H9 (cell line): ENCODE data around the gene TMEM123. TPM values are rescaled to one million over a fixed set of nuclear protein-coding genes. Genes with fewer than 3 reads are reported as not detected.

Experiments
- DNase-seq: peaks from one replicate; pipeline ENCODE4 v3.0.0-alpha.2; 2017
- H2AFZ ChIP-seq: one replicate; pipeline ENCODE4 v1.6.1; 2013; ENCODE audit warnings: mild to moderate bottlenecking, low read length, control low read depth, moderate library complexity
- H2AK5ac ChIP-seq: 2 replicates; pipeline ENCODE4 v1.6.1; 2013; ENCODE audit warnings: low read length, control low read depth, mixed read lengths; ENCODE audit not compliant: insufficient read length
- H2BK120ac ChIP-seq: one replicate; pipeline ENCODE4 v1.6.1; 2013; ENCODE audit warnings: low read depth, mild to moderate bottlenecking, low read length, control low read depth, inconsistent platforms; ENCODE audit not compliant: poor library complexity, severe bottlenecking
- H2BK12ac ChIP-seq: 2 replicates; pipeline ENCODE4 v1.6.1; 2013; ENCODE audit warnings: low read length, control low read depth, mixed read lengths, low read depth; ENCODE audit not compliant: insufficient read length
- H2BK15ac ChIP-seq: 2 replicates; pipeline ENCODE4 v1.6.1; 2013; ENCODE audit warnings: low read depth, low read length, control low read depth
- H2BK20ac ChIP-seq: one replicate; pipeline ENCODE4 v1.6.1; 2013; ENCODE audit warnings: low read depth, mild to moderate bottlenecking, low read length, control low read depth, inconsistent platforms; ENCODE audit not compliant: poor library complexity, severe bottlenecking
- H2BK5ac ChIP-seq: 2 replicates; pipeline ENCODE4 v1.6.1; 2013; ENCODE audit warnings: low read length, control low read depth, mixed read lengths; ENCODE audit not compliant: insufficient read length
- H3K14ac ChIP-seq: 2 replicates; pipeline ENCODE4 v1.6.1; 2013; ENCODE audit warnings: low read length, control low read depth; ENCODE audit not compliant: insufficient read depth
- H3K18ac ChIP-seq: 2 replicates; pipeline ENCODE4 v1.6.1; 2013; ENCODE audit warnings: low read depth, mild to moderate bottlenecking, mixed read lengths, low read length, control low read depth; ENCODE audit not compliant: insufficient read length
- H3K23ac ChIP-seq: 2 replicates; pipeline ENCODE4 v1.6.1; 2013; ENCODE audit warnings: low read length, control low read depth, mixed read lengths, low read depth; ENCODE audit not compliant: insufficient read length
- H3K23me2 ChIP-seq: 2 replicates; pipeline ENCODE4 v1.6.1; 2013; ENCODE audit warnings: low read depth, mild to moderate bottlenecking, mixed read lengths, low read length, control low read depth; ENCODE audit not compliant: insufficient read length, poor library complexity, severe bottlenecking
- H3K27ac ChIP-seq: 2 replicates; pipeline ENCODE4 v1.5.1; 2013; ENCODE audit warnings: low read length, control low read depth, mixed read lengths, low read depth; ENCODE audit not compliant: insufficient read length
- H3K27me3 ChIP-seq: 2 replicates; pipeline ENCODE4 v1.6.1; 2013; ENCODE audit warnings: low read length, control low read depth, inconsistent platforms; ENCODE audit not compliant: insufficient read depth
- H3K4ac ChIP-seq: 2 replicates; pipeline ENCODE4 v1.6.1; 2013; ENCODE audit warnings: low read depth, mild to moderate bottlenecking, control low read depth, inconsistent platforms, low read length, moderate library complexity
- H3K4me1 ChIP-seq: 2 replicates; pipeline ENCODE4 v1.6.1; 2013; ENCODE audit warnings: low read length, control low read depth, inconsistent platforms; ENCODE audit not compliant: insufficient read depth
- H3K4me2 ChIP-seq: 2 replicates; pipeline ENCODE4 v1.6.1; 2013; ENCODE audit warnings: low read length, control low read depth, mixed read lengths; ENCODE audit not compliant: insufficient read length, insufficient read depth
- H3K56ac ChIP-seq: 2 replicates; pipeline ENCODE4 v1.6.1; 2013; ENCODE audit warnings: low read depth, mild to moderate bottlenecking, mixed read lengths, low read length, control low read depth; ENCODE audit not compliant: insufficient read length
- H3K79me1 ChIP-seq: 2 replicates; pipeline ENCODE4 v1.6.1; 2013; ENCODE audit warnings: low read depth, mild to moderate bottlenecking, moderate library complexity, low read length, control low read depth, inconsistent platforms; ENCODE audit not compliant: insufficient read depth, poor library complexity, severe bottlenecking
- H3K79me2 ChIP-seq: 2 replicates; pipeline ENCODE4 v1.6.1; 2013; ENCODE audit warnings: low read length, control low read depth, inconsistent platforms; ENCODE audit not compliant: insufficient read depth
- H3K9ac ChIP-seq: 2 replicates; pipeline ENCODE4 v1.6.1; 2013; ENCODE audit warnings: low read length, control low read depth, mixed read lengths; ENCODE audit not compliant: insufficient read length; ENCODE audit errors: extremely low read depth
- H3K9me3 ChIP-seq: one replicate; pipeline ENCODE4 v1.6.1; 2013; ENCODE audit warnings: low read depth, low read length, inconsistent platforms; ENCODE audit not compliant: control insufficient read depth
- H3T11ph ChIP-seq: one replicate; pipeline ENCODE4 v1.6.1; 2013; ENCODE audit warnings: mild to moderate bottlenecking, low read length, control low read depth, inconsistent platforms
- H4K20me1 ChIP-seq: one replicate; pipeline ENCODE4 v1.6.1; 2013; ENCODE audit not compliant: control insufficient read depth, insufficient read length, insufficient read depth
- H4K5ac ChIP-seq: 2 replicates; pipeline ENCODE4 v1.6.1; 2013; ENCODE audit warnings: low read depth, mild to moderate bottlenecking, mixed read lengths, low read length, control low read depth; ENCODE audit not compliant: insufficient read length
- H4K8ac ChIP-seq: replicated peaks from 2 replicates; pipeline ENCODE4 v1.6.1; 2013; ENCODE audit warnings: low read length, control low read depth, mixed read lengths, low read depth; ENCODE audit not compliant: insufficient read length
- H4K91ac ChIP-seq: 2 replicates; pipeline ENCODE4 v1.6.1; 2013; ENCODE audit warnings: low read depth, mild to moderate bottlenecking, moderate library complexity, mixed read lengths, low read length, control low read depth; ENCODE audit not compliant: insufficient read length
- H3K27ac Mint-ChIP-seq, 3 experiments: 2 replicates in 2 of 3; 3 replicates in 1 of 3; pipeline ENCODE4 v1.8.0; 2020 to 2021; ENCODE audit warnings: mixed read lengths in 3 of 3, mild to moderate bottlenecking in 1 of 3, moderate library complexity in 1 of 3
- H3K27me3 Mint-ChIP-seq: 2 replicates; pipeline ENCODE4 v1.8.0; 2021; ENCODE audit warnings: low read depth, mild to moderate bottlenecking, moderate library complexity, mixed read lengths
- H3K36me3 Mint-ChIP-seq, 3 experiments: 2 replicates in 2 of 3; 3 replicates in 1 of 3; pipeline ENCODE4 v1.8.0; 2020 to 2021; ENCODE audit warnings: low read depth in 3 of 3, mixed read lengths in 3 of 3; ENCODE audit not compliant: insufficient read depth in 1 of 3
- H3K4me1 Mint-ChIP-seq, 2 experiments: 2 replicates each; pipeline ENCODE4 v1.8.0; 2020; ENCODE audit warnings: mixed read lengths in 2 of 2
- H3K4me3 Mint-ChIP-seq, 2 experiments: 2 replicates in 1 of 2; 3 replicates in 1 of 2; pipeline ENCODE4 v1.8.0; 2020 to 2021; ENCODE audit warnings: mild to moderate bottlenecking in 2 of 2, mixed read lengths in 2 of 2, moderate library complexity in 1 of 2
- H3K9me3 Mint-ChIP-seq, 2 experiments: 2 replicates in 1 of 2; 3 replicates in 1 of 2; pipeline ENCODE4 v1.8.0; 2020; ENCODE audit warnings: mild to moderate bottlenecking in 2 of 2, mixed read lengths in 2 of 2, moderate library complexity in 1 of 2
- WGBS: extraction: QIAGEN DNeasy Blood & Tissue Kit; methylation state at CpG from one replicate; pipeline ENCODE4 v1.1.7; 2013; ENCODE audit warnings: missing lambda C conversion rate, low lambda C conversion rate, mixed read lengths; ENCODE audit not compliant: insufficient read length; ENCODE audit errors: extremely low coverage; 5-methylcytosine and 5-hydroxymethylcytosine counted together
- total RNA-seq: library from RNA; stranded (reverse); gene quantifications from 2 replicates; pipeline ENCODE4 v1.2.1, GENCODE V29; 2021
- TF ChIP-seq, protein P1 (sequence below): fragments of 200-600 bp; sonication (generic); conservative IDR thresholded peaks from 3 replicates; pipeline ENCODE4 v1.8.0; 2021; ENCODE audit warnings: antibody characterized with exemption, mild to moderate bottlenecking

TMEM123 gene
- total RNA-seq, 1 experiment from 2014 or later, result 76.7 TPM

- Histone ChIP-seq H3K9ac (no peak overlapping the region), H3T11ph (no peak overlapping the region), H3K79me1 (no peaks in the 10 kb centered on the region), H3K23me2 (no peaks in the 10 kb centered on the region), H3K4ac (no peak overlapping the region), H3K27me3 (no peaks in the 10 kb centered on the region), H3K14ac (no peak overlapping the region), H3K79me2 (no peaks in the 10 kb centered on the region), H3K23ac (no peak overlapping the region), H2AK5ac (no peak overlapping the region), H3K4me1 (peaks cover 5% of the 10 kb centered on the region; the same call in 1 of the 2 replicates), H3K27ac (no peak overlapping the region), H3K56ac (no peak overlapping the region), H2BK120ac (no peak overlapping the region), H4K8ac (no peak overlapping the region), H2BK5ac (no peak overlapping the region), H4K91ac (no peak overlapping the region), H3K18ac (no peak overlapping the region), H4K20me1 (no peaks in the 10 kb centered on the region), H3K9me3 (no peaks in the 10 kb centered on the region), H2BK15ac (no peak overlapping the region), H4K5ac (no peak overlapping the region), H2BK12ac (no peak overlapping the region), H3K4me2 (no peak overlapping the region), H2AFZ (no peak overlapping the region), H2BK20ac (no peak overlapping the region)
- no peaks in the 10 kb centered on the region; the same call in 1 of the 2 replicates for H3K27me3 Mint-ChIP-seq
- peaks cover 15 to 18% of the 10 kb centered on the region in 2 experiments for H3K4me1 Mint-ChIP-seq
- no peak for DNase-seq
- no peak overlapping the region for H3K4me3 Mint-ChIP-seq
- no peaks in the 10 kb centered on the region for H3K36me3 Mint-ChIP-seq
- TF ChIP-seq, protein P1, sequence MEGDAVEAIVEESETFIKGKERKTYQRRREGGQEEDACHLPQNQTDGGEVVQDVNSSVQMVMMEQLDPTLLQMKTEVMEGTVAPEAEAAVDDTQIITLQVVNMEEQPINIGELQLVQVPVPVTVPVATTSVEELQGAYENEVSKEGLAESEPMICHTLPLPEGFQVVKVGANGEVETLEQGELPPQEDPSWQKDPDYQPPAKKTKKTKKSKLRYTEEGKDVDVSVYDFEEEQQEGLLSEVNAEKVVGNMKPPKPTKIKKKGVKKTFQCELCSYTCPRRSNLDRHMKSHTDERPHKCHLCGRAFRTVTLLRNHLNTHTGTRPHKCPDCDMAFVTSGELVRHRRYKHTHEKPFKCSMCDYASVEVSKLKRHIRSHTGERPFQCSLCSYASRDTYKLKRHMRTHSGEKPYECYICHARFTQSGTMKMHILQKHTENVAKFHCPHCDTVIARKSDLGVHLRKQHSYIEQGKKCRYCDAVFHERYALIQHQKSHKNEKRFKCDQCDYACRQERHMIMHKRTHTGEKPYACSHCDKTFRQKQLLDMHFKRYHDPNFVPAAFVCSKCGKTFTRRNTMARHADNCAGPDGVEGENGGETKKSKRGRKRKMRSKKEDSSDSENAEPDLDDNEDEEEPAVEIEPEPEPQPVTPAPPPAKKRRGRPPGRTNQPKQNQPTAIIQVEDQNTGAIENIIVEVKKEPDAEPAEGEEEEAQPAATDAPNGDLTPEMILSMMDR, result no peak
- H3K9me3 Mint-ChIP-seq, result no peaks in the 10 kb centered on the region
- H3K27ac Mint-ChIP-seq, result no peak overlapping the region
- WGBS, result no CpG with 5 or more reads among the region's 3 CpGs
Measured at GRCh38 chr11:102482433-102482832, 29.9 kb upstream of the TMEM123 start.
